Measurements from ENCODE around the gene ITGB3. TPM values are rescaled to one million over a fixed set of nuclear protein-coding genes. Genes with fewer than 3 reads are reported as not detected.

The ITGB3 gene
- total RNA-seq, 2 experiments from 2014 or later, result not detected

DNA sequence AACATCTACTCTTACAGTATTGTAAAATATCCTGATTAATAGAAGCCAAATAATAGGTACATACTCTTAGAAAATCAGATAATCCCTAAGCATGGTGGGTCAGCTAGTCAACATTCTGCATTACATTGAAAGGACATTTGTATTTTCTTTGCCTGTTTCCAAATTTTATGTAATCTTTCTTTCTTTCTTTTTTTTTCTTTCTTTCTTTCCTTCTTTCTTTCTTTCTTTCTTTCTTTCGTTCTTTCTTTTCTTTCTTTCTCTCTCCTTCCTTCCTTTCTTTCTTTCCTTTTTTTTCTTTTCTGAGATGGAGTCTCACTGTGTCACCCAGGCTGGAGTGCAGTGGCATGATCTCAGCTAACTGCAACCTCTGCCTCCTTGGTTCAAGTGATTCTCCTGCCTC is 18.9 kb downstream of the ITGB3 start:
- Mint-ChIP-seq H3K4me3 (no peak overlapping the region), H3K9me3 (peaks cover 5% of the 10 kb centered on the region), H3K36me3 (peaks cover 3% of the 10 kb centered on the region), H3K27ac (no peak overlapping the region), H3K27me3 (no peaks in the 10 kb centered on the region), H3K4me1 (ENCODE audit: low read depth) (no peaks in the 10 kb centered on the region)
- intact Hi-C loops (cut with micrococcal nuclease), result no loop called here
- DNase-seq, result no peak
- ChIA-PET POLR2A (no interaction called here), CTCF (interaction anchor here (0.7 kb wide), 1 partner anchor 104 kb away, joined by 4 read pairs; no protein-coding TSS in a partner anchor)

DNA sequence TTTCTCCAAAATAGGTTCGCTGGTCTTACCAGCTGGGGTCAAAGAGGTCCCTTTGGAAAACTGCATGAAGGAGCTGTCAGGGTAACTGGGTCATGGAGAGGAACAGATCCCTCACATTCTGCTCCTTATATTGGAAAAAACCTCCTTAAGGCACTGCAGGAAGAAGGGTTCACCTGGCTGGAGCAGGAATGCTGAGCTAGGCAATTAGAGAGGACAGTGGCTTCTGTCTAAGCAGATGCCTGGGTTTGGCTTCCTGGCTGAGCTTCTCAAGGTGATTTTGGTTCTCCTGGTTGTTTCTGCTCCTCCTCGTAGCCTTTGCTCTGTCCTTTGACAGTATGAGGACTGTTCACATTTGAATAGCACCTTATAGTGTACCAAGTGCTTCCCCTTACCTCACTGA is 19.6 kb downstream of the ITGB3 start:
- DNase-seq, result no peak
- H3K27ac Mint-ChIP-seq, result no peak overlapping the region
- H3K27me3 Mint-ChIP-seq, result no peaks in the 10 kb centered on the region
- ChIA-PET POLR2A (no interaction called here), CTCF (interaction anchor here (0.7 kb wide), 1 partner anchor 105 kb away, joined by 4 read pairs; no protein-coding TSS in a partner anchor)
- H3K36me3 Mint-ChIP-seq, result peaks cover 3% of the 10 kb centered on the region
- peaks cover 5% of the 10 kb centered on the region for H3K9me3 Mint-ChIP-seq
- H3K4me3 Mint-ChIP-seq, result no peak overlapping the region
- no peaks in the 10 kb centered on the region for H3K4me1 Mint-ChIP-seq (ENCODE audit: low read depth)
- intact Hi-C loops (cut with micrococcal nuclease), result no loop called here

DNA sequence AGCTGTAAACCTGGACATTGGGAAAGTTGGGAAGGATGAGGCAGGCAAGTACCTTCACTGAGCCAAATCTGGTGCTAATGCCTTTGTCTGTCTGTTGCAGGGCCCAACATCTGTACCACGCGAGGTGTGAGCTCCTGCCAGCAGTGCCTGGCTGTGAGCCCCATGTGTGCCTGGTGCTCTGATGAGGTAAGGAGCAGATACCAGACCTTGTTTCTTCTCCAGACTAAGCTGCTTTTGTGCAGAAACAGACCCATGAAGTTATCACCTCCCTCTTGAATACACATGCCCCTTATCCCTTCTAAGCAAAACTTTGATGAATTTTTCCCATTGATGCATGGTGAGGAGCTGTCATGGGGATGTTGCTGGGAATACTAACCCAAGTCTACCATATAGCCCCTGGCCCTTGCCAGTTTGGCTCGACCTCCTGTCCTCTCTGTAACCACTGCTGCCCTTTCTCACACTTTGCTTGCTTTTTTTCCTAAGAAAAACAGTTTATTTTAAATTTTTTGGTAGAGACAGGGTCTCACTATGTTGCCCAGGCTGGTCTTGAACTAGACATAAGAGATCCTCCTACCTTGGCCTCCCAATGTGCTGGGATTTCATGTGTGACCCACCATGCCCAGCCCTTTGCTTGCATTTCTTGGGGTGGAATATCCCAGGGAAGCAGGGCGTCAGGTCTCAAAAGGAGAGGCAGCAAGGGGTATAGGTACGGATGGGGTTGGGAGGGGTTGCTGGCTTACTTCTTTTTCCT is 20.9 kb downstream of the ITGB3 start:
- no peak overlapping the region for H3K4me3 Mint-ChIP-seq
- H3K36me3 Mint-ChIP-seq, result no peaks in the 10 kb centered on the region
- ChIA-PET CTCF (no interaction called here), POLR2A (no interaction called here)
- intact Hi-C loops (cut with micrococcal nuclease), result no loop called here
- H3K27me3 Mint-ChIP-seq, result no peaks in the 10 kb centered on the region
- DNase-seq, result no peak
- peaks cover 1% of the 10 kb centered on the region for H3K9me3 Mint-ChIP-seq
- H3K4me1 Mint-ChIP-seq (ENCODE audit: low read depth), result no peaks in the 10 kb centered on the region
- H3K27ac Mint-ChIP-seq, result no peak overlapping the region

DNA sequence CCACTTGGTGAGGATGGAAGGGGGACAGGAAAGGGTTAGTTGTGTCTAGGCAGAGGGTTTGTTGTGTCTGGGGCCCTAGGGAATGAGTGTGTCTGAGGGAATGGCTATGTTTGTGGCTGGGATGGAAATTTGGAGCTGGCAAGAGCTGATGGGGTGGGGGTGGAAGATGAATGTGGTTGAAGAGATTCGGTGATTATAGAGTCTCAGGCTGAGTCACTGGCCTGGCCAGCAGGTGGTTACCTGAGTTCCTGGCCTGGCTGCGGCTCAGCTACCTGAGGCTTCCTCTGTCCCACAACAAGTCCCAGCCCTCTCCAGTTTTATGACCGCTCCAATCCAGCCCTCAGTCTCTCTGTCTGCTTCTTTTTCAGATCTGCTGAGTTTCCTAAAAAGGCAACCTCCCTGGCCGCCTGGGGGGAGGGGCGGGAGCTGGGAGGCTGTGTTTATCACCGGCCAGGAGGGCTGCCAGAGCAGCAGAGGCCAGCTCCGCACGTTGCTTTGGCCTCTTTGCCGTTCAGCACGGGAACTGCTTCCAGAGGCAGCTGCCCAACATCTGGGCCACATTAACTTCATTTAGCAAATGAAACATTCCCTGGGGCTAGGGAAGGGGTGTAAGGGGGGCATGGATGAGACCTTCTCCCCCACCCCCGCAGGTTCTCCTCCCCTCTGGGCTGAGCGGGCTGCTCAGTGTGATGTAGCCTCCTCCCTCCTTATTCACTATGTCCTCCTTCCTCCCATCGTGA is 21.8 kb downstream of the ITGB3 start:
- Mint-ChIP-seq H3K36me3 (no peaks in the 10 kb centered on the region), H3K9me3 (no peaks in the 10 kb centered on the region), H3K4me3 (no peak overlapping the region), H3K27me3 (no peaks in the 10 kb centered on the region), H3K4me1 (ENCODE audit: low read depth) (no peaks in the 10 kb centered on the region), H3K27ac (no peak overlapping the region)
- CTCF ChIA-PET, result interaction anchor here (1.6 kb wide), 1 partner anchor 40 kb away, joined by 3 read pairs; no protein-coding TSS in a partner anchor
- POLR2A ChIA-PET, result no interaction called here
- intact Hi-C loops (cut with micrococcal nuclease), result no loop called here
- no peak for DNase-seq

DNA sequence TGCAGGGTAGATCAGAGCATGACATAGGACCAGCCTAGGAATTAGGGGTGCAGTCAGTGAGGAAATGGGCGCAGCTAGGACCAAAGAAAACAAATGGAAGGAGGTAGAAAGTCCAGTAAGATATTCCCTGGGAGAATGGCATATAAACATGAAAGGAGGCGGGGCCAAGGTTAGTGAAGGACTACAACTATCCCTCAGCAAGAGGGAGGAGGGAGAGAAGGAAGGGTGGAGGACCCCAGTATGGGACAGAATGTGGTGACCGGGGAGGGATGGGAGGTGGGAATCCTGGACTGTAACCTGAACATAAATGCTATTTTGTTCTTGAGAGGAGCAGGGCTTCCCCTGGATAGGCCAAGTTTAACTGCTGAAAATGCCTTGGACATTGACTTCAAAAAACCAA is 22.8 kb downstream of the ITGB3 start:
- Mint-ChIP-seq H3K36me3 (no peaks in the 10 kb centered on the region), H3K27ac (no peak overlapping the region), H3K4me1 (ENCODE audit: low read depth) (no peaks in the 10 kb centered on the region), H3K9me3 (no peaks in the 10 kb centered on the region), H3K27me3 (no peaks in the 10 kb centered on the region), H3K4me3 (no peak overlapping the region)
- no peak for DNase-seq
- intact Hi-C loops (cut with micrococcal nuclease), result no loop called here
- CTCF ChIA-PET, result interaction anchor here (1.6 kb wide), 1 partner anchor 39 kb away, joined by 3 read pairs; no protein-coding TSS in a partner anchor
- POLR2A ChIA-PET, result no interaction called here

DNA sequence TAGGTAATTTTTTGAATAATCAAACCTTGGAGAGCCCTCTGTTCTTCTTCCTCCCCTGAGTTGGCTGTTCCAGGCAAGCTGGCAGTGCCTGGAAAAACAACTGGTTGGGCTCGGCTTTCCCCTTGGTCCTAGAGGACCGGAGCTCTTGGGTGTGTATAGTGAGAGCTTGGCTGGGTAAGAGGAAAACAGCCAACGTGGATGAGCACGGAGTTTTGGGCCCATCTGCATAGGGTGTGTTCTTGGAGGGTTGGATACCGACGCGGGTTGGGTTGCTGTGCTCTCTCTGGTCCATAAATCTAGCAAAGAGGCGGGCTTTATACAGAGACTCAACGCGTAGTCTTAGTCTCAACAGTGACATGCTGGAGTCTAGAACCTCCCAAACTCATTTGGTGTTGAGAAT is 23.2 kb downstream of the ITGB3 start:
- POLR2A ChIA-PET, result no interaction called here
- no peak overlapping the region for H3K27ac Mint-ChIP-seq

DNA sequence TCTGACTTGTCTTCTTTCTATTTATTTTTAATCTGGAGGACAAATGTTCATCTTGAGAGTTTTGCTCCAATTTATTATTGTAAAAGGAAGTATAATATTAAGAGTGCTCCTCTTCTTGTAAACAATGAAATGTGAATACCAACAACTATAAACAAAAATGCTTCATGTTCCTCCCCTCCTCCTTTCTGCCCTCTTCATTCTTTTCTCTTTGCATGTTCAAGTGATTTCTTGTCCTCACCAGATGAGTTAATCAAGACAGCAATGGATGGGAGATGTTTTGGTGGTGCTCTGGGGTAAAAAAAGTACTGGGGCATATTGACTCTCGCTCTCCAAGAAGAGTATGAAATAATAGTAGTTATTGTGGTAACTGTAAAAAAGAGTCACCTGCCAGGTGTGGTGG is 24.3 kb downstream of the ITGB3 start:
- Mint-ChIP-seq H3K4me1 (ENCODE audit: low read depth) (no peaks in the 10 kb centered on the region), H3K27ac (no peak overlapping the region), H3K36me3 (no peaks in the 10 kb centered on the region), H3K9me3 (no peaks in the 10 kb centered on the region), H3K27me3 (no peaks in the 10 kb centered on the region), H3K4me3 (no peak overlapping the region)
- intact Hi-C loops (cut with micrococcal nuclease), result no loop called here
- CTCF ChIA-PET, result no interaction called here
- POLR2A ChIA-PET, result no interaction called here
- DNase-seq, result no peak

More for the DNA sequence above, 23.2 kb downstream of the ITGB3 start:
- Mint-ChIP-seq H3K27me3 (no peaks in the 10 kb centered on the region), H3K9me3 (no peaks in the 10 kb centered on the region), H3K36me3 (no peaks in the 10 kb centered on the region), H3K4me1 (ENCODE audit: low read depth) (no peaks in the 10 kb centered on the region), H3K4me3 (no peak overlapping the region)
- no peak for DNase-seq
- intact Hi-C loops (cut with micrococcal nuclease), result no loop called here
- CTCF ChIA-PET, result interaction anchor here (1.6 kb wide), 1 partner anchor 39 kb away, joined by 3 read pairs; no protein-coding TSS in a partner anchor

DNA sequence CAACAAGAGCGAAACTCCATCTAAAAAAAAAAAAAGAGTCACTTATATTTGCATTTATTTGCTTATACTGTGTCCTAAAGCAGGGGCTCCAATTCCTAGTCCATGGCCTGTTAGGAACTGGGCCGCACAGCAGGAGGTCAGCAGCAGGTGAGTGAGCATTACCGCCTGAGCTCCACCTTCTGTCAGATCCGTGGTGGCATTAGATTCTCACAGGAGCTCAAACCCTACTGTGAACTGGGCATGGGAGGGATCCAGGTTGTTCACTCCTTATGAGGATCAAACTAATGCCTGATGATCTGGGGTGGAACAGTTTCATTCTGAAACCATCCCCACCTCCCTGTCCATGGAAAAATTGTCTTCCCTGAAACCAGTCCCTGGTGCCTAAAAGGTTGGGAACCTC is 24.9 kb downstream of the ITGB3 start:
- Mint-ChIP-seq H3K4me1 (ENCODE audit: low read depth) (no peaks in the 10 kb centered on the region), H3K27ac (no peak overlapping the region), H3K36me3 (no peaks in the 10 kb centered on the region), H3K9me3 (no peaks in the 10 kb centered on the region), H3K4me3 (no peak overlapping the region), H3K27me3 (no peaks in the 10 kb centered on the region)
- DNase-seq, result no peak
- POLR2A ChIA-PET, result no interaction called here
- CTCF ChIA-PET, result interaction anchor here (0.7 kb wide), 1 partner anchor 22 kb away, joined by 4 read pairs; no protein-coding TSS in a partner anchor
- intact Hi-C loops (cut with micrococcal nuclease), result no loop called here

DNA sequence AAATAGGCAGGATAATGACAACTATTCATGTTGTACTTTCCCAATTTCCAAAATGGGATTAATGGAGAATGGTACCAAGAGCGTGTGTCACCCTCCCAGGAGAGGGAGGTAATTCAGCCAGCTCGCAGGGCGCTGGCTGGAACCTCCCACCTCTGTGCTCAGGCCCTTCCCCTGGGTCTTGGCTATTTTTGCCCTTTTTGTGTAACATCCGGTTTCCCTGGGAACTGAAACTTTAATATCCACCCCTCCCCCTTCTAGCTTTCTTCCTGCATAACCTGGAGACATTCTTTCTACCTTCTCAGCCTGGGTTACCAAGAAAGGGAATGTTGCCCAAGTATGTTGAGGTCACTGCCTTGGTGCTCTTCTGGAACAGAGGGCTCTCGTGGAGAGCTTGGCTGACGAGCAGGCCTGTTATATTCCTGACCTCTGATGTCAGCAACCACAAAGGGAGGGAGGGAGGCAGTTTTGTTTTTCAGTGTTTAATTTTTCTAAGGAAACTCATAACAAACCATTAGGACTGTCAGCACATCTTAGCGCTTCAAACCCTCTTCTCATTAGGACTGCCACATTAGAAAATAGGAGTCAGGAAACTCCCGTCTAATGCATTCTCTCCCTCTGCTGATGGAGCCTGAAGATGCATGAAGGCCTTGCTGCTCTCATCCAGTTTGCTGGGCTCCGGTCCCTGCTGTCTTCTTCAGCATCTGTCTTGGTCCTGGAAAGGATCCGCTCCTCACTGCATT is 25.6 kb downstream of the ITGB3 start:
- CTCF ChIA-PET, result interaction anchor here (0.7 kb wide), 1 partner anchor 22 kb away, joined by 4 read pairs; no protein-coding TSS in a partner anchor
- DNase-seq, result no peak
- peaks cover 2% of the 10 kb centered on the region for H3K27me3 Mint-ChIP-seq
- H3K36me3 Mint-ChIP-seq, result no peaks in the 10 kb centered on the region
- H3K27ac Mint-ChIP-seq, result no peak overlapping the region
- no peak overlapping the region for H3K4me3 Mint-ChIP-seq
- POLR2A ChIA-PET, result no interaction called here
- no peaks in the 10 kb centered on the region for H3K4me1 Mint-ChIP-seq (ENCODE audit: low read depth)
- intact Hi-C loops (cut with micrococcal nuclease), result no loop called here
- H3K9me3 Mint-ChIP-seq, result no peaks in the 10 kb centered on the region

DNA sequence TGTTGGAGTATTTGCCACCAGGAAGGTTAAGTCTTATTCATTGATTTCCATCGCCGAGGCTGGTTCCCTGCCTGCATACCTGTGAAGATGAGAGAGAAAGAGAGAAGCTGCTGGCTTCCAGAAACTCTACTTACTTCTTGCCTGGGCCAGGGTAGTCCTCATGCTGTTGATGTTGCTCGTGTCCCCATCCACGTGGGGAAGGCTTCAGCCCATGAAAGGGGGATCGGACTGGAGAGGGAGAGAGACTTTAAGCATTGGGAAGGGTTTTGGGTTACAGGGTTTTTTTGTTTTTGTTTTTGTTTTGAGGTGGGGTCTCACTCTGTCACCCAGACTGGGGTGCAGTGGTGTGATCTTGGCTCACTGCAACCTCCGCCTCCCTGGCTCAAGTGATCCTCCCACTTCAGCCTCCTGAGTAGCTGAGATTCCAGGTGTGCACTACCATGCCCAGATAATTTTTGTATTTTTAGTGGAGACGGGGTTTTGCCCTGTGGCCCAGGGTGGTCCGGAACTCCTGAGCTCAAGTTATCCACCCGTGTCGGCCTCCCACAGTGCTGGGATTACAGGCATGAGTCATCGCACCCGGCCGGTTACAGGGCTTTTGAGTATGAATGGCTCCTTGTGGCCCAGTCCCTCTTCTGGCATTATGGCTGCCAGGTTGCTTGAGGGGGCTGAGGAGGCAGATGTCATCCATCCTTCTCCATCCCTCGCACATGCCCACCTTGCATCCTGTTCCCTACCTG is 26.6 kb downstream of the ITGB3 start:
- DNase-seq, result no peak
- Mint-ChIP-seq H3K27ac (no peak overlapping the region), H3K27me3 (peaks cover 2% of the 10 kb centered on the region), H3K9me3 (no peaks in the 10 kb centered on the region), H3K4me1 (ENCODE audit: low read depth) (no peaks in the 10 kb centered on the region), H3K4me3 (no peak overlapping the region), H3K36me3 (no peaks in the 10 kb centered on the region)
- intact Hi-C loops (cut with micrococcal nuclease), result no loop called here
- CTCF ChIA-PET, result interaction anchor here (0.5 kb wide), 1 partner anchor 445 kb away, joined by 3 read pairs; no protein-coding TSS in a partner anchor
- POLR2A ChIA-PET, result no interaction called here

DNA sequence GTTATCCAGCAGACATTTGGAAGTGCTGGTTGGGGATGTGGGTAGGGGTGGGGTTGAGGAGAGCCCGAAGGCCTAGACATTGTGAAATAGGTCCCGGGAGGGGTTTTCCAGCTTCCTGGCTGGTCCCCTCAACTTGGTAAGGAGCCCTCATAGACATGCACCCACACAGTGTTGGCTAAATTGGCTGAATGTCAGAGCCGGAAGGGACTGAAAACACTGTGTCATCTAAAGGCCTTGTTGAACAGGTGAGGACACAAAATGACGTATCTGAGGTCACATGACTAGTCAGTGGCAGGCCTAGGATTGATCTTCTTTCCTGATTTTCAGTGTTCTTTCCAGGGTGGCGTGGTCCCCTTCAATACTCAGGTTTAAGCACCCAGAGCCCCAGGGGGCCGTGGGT is 27.6 kb downstream of the ITGB3 start:
- H3K4me1 Mint-ChIP-seq (ENCODE audit: low read depth), result no peaks in the 10 kb centered on the region
- ChIA-PET POLR2A (no interaction called here), CTCF (no interaction called here)
- no peak overlapping the region for H3K27ac Mint-ChIP-seq
- no peak for DNase-seq
- intact Hi-C loops (cut with micrococcal nuclease), result no loop called here
- H3K36me3 Mint-ChIP-seq, result no peaks in the 10 kb centered on the region
- H3K27me3 Mint-ChIP-seq, result peaks cover 2% of the 10 kb centered on the region
- H3K9me3 Mint-ChIP-seq, result no peaks in the 10 kb centered on the region
- no peak overlapping the region for H3K4me3 Mint-ChIP-seq

DNA sequence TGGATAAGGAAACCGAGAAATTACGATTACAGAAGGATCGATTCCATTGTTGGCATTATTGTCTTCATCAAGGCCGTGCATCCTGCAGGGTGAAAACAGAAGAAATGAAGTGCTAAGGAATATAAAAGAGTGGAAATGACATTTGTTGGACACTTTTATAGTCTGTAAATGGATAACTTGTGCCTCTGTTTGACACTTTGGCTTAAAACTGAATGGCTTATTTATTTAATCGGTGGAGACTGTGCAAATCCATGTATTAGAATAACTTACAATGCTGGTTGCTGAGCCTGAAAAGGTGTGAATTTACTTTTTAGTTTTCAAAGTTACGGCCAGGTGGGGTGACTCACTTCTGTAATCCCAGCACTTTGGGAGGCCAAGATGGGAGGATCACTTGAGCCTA is 31.4 kb downstream of the ITGB3 start:
- Mint-ChIP-seq H3K4me1 (ENCODE audit: low read depth) (peaks cover 5% of the 10 kb centered on the region), H3K27ac (no peak overlapping the region), H3K9me3 (no peaks in the 10 kb centered on the region), H3K4me3 (no peak overlapping the region), H3K27me3 (peaks cover 2% of the 10 kb centered on the region), H3K36me3 (no peaks in the 10 kb centered on the region)
- intact Hi-C loops (cut with micrococcal nuclease), result no loop called here
- DNase-seq, result no peak
- CTCF ChIA-PET, result no interaction called here
- POLR2A ChIA-PET, result no interaction called here
